ENCODE results near the gene OR51M1. TPM values are rescaled to one million over a fixed set of nuclear protein-coding genes. Genes with fewer than 3 reads are reported as not detected.
"Not testable (repeated sequence)": the region's sequence is repeated elsewhere in the genome, so short reads cannot be mapped to it uniquely, and the experiment has no call there.

Gene OR51M1, protein sequence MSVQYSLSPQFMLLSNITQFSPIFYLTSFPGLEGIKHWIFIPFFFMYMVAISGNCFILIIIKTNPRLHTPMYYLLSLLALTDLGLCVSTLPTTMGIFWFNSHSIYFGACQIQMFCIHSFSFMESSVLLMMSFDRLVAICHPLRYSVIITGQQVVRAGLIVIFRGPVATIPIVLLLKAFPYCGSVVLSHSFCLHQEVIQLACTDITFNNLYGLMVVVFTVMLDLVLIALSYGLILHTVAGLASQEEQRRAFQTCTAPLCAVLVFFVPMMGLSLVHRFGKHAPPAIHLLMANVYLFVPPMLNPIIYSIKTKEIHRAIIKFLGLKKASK
- not detected for total RNA-seq
- long read RNA-seq = 0 reads

GRCh38 chr11:5383576-5383975, at the start of gene OR51M1:
Gene OR51M1, plus strand, starts transcription at chr11:5383812. Its CDS starts 5,587 bp downstream, at chr11:5389399.
- no peak for ATAC-seq
- no peak within 1 kb of the TSS for H3K27ac ChIP-seq
- TF ChIP-seq, protein P1, sequence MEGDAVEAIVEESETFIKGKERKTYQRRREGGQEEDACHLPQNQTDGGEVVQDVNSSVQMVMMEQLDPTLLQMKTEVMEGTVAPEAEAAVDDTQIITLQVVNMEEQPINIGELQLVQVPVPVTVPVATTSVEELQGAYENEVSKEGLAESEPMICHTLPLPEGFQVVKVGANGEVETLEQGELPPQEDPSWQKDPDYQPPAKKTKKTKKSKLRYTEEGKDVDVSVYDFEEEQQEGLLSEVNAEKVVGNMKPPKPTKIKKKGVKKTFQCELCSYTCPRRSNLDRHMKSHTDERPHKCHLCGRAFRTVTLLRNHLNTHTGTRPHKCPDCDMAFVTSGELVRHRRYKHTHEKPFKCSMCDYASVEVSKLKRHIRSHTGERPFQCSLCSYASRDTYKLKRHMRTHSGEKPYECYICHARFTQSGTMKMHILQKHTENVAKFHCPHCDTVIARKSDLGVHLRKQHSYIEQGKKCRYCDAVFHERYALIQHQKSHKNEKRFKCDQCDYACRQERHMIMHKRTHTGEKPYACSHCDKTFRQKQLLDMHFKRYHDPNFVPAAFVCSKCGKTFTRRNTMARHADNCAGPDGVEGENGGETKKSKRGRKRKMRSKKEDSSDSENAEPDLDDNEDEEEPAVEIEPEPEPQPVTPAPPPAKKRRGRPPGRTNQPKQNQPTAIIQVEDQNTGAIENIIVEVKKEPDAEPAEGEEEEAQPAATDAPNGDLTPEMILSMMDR (IDR thresholded peaks at IDR 0.05) = no peak
- DNase-seq = no peak
- H3K36me3 ChIP-seq = no peaks in the 10 kb centered on the region
- H3K27me3 ChIP-seq = no peaks in the 10 kb centered on the region
- H3K4me3 ChIP-seq = no peak within 1 kb of the TSS
- intact Hi-C loops (cut with DNase I) = no loop called here
- no peaks in the 10 kb centered on the region for H3K9me3 ChIP-seq
- H3K4me1 ChIP-seq = no peaks in the 10 kb centered on the region

DNA sequence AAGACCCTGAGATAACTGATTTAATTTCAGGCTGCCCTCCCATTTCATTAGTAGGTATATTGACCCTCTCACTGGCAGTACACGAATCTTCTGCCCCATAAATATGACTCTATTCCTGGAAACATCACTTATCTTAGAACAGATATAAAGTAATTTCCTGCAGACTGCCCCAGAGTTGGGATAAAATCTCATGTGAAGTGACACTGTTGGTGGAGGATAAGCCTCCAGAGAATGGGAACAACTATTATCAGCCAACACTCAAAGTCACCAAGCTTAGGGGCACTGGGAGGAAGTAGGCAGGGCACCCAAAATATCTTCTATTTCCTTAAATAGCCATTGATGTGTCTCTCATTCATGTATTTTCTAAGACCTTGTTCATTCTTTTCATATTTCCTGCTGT, 48.4 kb upstream of the OR51M1 start:
- Histone ChIP-seq H3K9me3 (no peaks in the 10 kb centered on the region), H3K4me3 (no peak overlapping the region), H3K27ac (no peak overlapping the region), H3K27me3 (no peaks in the 10 kb centered on the region), H3K4me1 (no peaks in the 10 kb centered on the region), H3K36me3 (no peaks in the 10 kb centered on the region)
- no peak for ATAC-seq
- no peak for DNase-seq
- TF ChIP-seq, protein P1 (IDR thresholded peaks at IDR 0.05) = no peak
- intact Hi-C loops (cut with DNase I) = no loop called here

DNA sequence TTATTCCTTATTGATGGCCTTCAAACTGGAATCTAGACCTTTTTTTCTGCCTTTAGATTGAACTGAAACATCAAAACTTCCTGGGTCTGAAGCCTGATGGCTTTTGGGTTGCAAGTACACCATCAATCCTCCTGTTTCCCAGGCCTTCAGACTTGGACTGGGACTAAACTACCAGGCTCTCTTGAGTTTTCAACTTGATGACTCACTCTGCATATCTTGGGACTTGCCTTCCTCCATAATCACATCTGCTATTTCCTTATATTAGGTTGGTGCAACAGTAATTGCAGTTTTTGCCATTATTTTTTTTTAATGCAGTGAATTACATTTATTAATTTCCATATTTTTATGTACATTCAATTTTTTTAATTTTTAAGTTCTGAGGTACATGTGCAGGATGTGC, 47.3 kb upstream of the OR51M1 start:
- Histone ChIP-seq H3K9me3 (no peaks in the 10 kb centered on the region), H3K4me1 (no peaks in the 10 kb centered on the region), H3K27ac (no peak overlapping the region), H3K4me3 (no peak overlapping the region), H3K27me3 (no peaks in the 10 kb centered on the region), H3K36me3 (no peaks in the 10 kb centered on the region)
- intact Hi-C loops (cut with DNase I) = no loop called here
- DNase-seq (no peak), ATAC-seq (no peak)
- TF ChIP-seq, protein P1 (IDR thresholded peaks at IDR 0.05) = no peak

DNA sequence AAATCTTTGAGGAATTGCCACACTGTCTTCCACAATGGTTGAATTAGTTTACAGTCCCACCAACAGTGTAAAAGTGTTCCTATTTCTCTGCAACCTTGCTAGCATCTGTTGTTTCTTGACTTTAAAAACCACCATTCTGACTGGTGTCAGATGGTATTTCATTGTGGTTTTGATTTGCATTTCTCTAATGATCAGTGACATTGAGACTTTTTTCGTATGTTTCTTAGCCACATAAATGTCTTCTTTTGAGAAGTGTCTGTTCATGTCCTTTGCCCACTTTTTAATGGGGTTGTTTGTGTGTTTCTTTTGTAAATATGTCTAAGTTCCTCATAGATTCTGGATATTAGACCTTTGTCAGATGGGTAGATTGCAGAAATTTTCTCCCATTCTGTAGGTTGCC, 46.4 kb upstream of the OR51M1 start:
- intact Hi-C loops (cut with DNase I); H3K9me3 ChIP-seq; H3K27ac ChIP-seq; H3K4me3 ChIP-seq; H3K36me3 ChIP-seq; H3K27me3 ChIP-seq; ATAC-seq; H3K4me1 ChIP-seq; DNase-seq: not testable (repeated sequence)

DNA sequence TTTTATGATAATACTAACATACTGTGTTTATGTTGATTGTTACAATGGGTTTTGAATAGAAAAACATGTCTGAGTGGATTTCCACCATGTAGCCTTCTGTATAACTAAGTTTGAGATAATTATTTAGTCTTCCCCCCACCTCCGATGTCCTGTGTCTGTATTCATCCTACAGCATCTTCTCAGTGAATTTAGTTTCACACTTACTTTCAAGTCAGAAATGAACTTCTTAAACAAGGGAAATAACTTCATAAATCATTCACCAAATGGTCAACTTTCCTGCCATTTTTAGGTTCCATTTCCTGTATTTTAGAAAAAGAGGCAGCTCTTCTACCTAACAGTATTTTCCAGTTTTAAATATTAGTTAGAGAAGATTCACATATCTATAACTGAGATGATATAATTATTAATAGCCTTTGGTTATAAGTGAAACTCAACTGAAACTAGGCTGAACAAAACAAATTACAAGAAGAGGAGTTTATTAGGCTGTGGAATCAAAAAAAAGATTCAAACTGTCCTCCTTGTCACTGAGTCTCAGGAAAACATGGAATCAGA, 43.8 kb upstream of the OR51M1 start:
- no peak for ATAC-seq
- Histone ChIP-seq H3K36me3 (no peaks in the 10 kb centered on the region), H3K9me3 (no peaks in the 10 kb centered on the region), H3K27me3 (no peaks in the 10 kb centered on the region), H3K4me3 (no peak overlapping the region), H3K27ac (no peak overlapping the region), H3K4me1 (no peaks in the 10 kb centered on the region)
- intact Hi-C loops (cut with DNase I) = no loop called here
- DNase-seq = no peak
- TF ChIP-seq, protein P1 (IDR thresholded peaks at IDR 0.05) = no peak

- no peaks in the 10 kb centered on the region for H3K27me3 ChIP-seq
- no peaks in the 10 kb centered on the region for H3K4me1 ChIP-seq
- no peaks in the 10 kb centered on the region for H3K36me3 ChIP-seq
- no peaks in the 10 kb centered on the region for H3K9me3 ChIP-seq
- intact Hi-C loops (cut with DNase I) = no loop called here
- TF ChIP-seq, protein P1 (IDR thresholded peaks at IDR 0.05) = no peak
- ATAC-seq = no peak
- no peak within 1 kb of the TSS for H3K27ac ChIP-seq
- DNase-seq = no peak
- H3K4me3 ChIP-seq = no peak within 1 kb of the TSS
These were observed 39.9 kb upstream of the OR51M1 start, which contains the start of gene OR51B5 for GRCh38 chr11:5343474-5344335. Gene OR51B5, minus strand, starts transcription at chr11:5343524. Its CDS starts 0 bp downstream, at chr11:5343524.

Data from upper lobe of right lung (tissue), 1 donor.